Activated naive CD4-positive, alpha-beta T cell treated with anti-CD3 and anti-CD28 coated beads, Interleukin-2, amount 50 U/mL, for 72 hours (primary cell): Measurements from ENCODE around the gene CDKN1A. TPM values are rescaled to one million over a fixed set of nuclear protein-coding genes. Genes with fewer than 3 reads are reported as not detected.
"Not testable (repeated sequence)": the region's sequence is repeated elsewhere in the genome, so short reads cannot be mapped to it uniquely, and the experiment has no call there.

Experiments used
- ATAC-seq, 2 donors: fragments of 150-1000 bp; cut with Tn5 transposase; 2 replicates each; pipeline ENCODE4 v1.10.0; 2021; ENCODE audit warnings: mild to moderate bottlenecking in 2 of 2, moderate library complexity in 2 of 2
- DNase-seq, 2 donors: peaks; one replicate each; pipeline ENCODE4 v3.0.0; 2021 to 2022; ENCODE audit warnings: low spot score in 2 of 2
- H3K27ac Mint-ChIP-seq, 2 donors: one replicate each; pipeline ENCODE4 v1.8.0; 2022; ENCODE audit warnings: mild to moderate bottlenecking in 2 of 2, mixed read lengths in 2 of 2
- H3K36me3 Mint-ChIP-seq, 2 donors: one replicate each; pipeline ENCODE4 v1.8.0; 2022; ENCODE audit warnings: mixed read lengths in 2 of 2
- H3K9me3 Mint-ChIP-seq, 2 donors: one replicate each; pipeline ENCODE4 v1.8.0; 2022; ENCODE audit warnings: mixed read lengths in 2 of 2
- total RNA-seq, 2 donors: library from RNA; stranded (reverse); gene quantifications; one replicate each; pipeline ENCODE4 v1.2.3, GENCODE V29; 2022

Gene CDKN1A
- total RNA-seq, 2 donors from 2014 or later = 43.3 to 146 TPM

- no peak overlapping the region for H3K27ac Mint-ChIP-seq
- H3K36me3 Mint-ChIP-seq = no peaks in the 10 kb centered on the region
- no peak for DNase-seq
- H3K9me3 Mint-ChIP-seq = no peaks in the 10 kb centered on the region
- ATAC-seq = no peak
Observed at GRCh38 chr6:36650848-36651478, 27.6 kb upstream of the CDKN1A start.

GRCh38 chr6:36651659-36652379, 26.7 kb upstream of the CDKN1A start:
- ATAC-seq (no peak), DNase-seq (no peak)
- Mint-ChIP-seq H3K9me3 (no peaks in the 10 kb centered on the region), H3K27ac (no peak overlapping the region), H3K36me3 (no peaks in the 10 kb centered on the region)

- not testable (repeated sequence) for H3K36me3 Mint-ChIP-seq, H3K27ac Mint-ChIP-seq, ATAC-seq, H3K9me3 Mint-ChIP-seq, DNase-seq
Observed at GRCh38 chr6:36654469-36654868, 24.0 kb upstream of the CDKN1A start.

- H3K27ac Mint-ChIP-seq = no peak overlapping the region
- no peak for ATAC-seq
- no peak for DNase-seq
- no peaks in the 10 kb centered on the region for H3K36me3 Mint-ChIP-seq
- H3K9me3 Mint-ChIP-seq = no peaks in the 10 kb centered on the region
Observed at GRCh38 chr6:36655085-36655724, 23.3 kb upstream of the CDKN1A start.

GRCh38 chr6:36656441-36656840, 22.1 kb upstream of the CDKN1A start:
- ATAC-seq (no peak), DNase-seq (no peak)
- no peak overlapping the region for H3K27ac Mint-ChIP-seq
- no peaks in the 10 kb centered on the region for H3K9me3 Mint-ChIP-seq
- H3K36me3 Mint-ChIP-seq = no peaks in the 10 kb centered on the region

- Mint-ChIP-seq H3K36me3 (no peaks in the 10 kb centered on the region), H3K27ac (no peak overlapping the region), H3K9me3 (no peaks in the 10 kb centered on the region)
- ATAC-seq (no peak), DNase-seq (no peak)
Observed at GRCh38 chr6:36657271-36657670, 21.2 kb upstream of the CDKN1A start.

GRCh38 chr6:36657942-36658544, 20.5 kb upstream of the CDKN1A start:
- ATAC-seq = no peak
- Mint-ChIP-seq H3K36me3 (no peaks in the 10 kb centered on the region), H3K27ac (no peak overlapping the region), H3K9me3 (no peaks in the 10 kb centered on the region)
- DNase-seq = no peak

GRCh38 chr6:36659271-36659670, 19.2 kb upstream of the CDKN1A start:
- DNase-seq = no peak
- Mint-ChIP-seq H3K36me3 (no peaks in the 10 kb centered on the region), H3K9me3 (no peaks in the 10 kb centered on the region), H3K27ac (no peak overlapping the region)
- ATAC-seq = no peak

GRCh38 chr6:36660771-36661471, 17.6 kb upstream of the CDKN1A start:
- H3K36me3 Mint-ChIP-seq = no peaks in the 10 kb centered on the region
- no peaks in the 10 kb centered on the region for H3K9me3 Mint-ChIP-seq
- DNase-seq (no peak), ATAC-seq (peak in 1 of 2 donors; percentile 25)
- no peak overlapping the region for H3K27ac Mint-ChIP-seq

GRCh38 chr6:36662380-36662779, 16.1 kb upstream of the CDKN1A start:
- no peak for DNase-seq
- Mint-ChIP-seq H3K9me3 (no peaks in the 10 kb centered on the region), H3K27ac (no peak overlapping the region), H3K36me3 (no peaks in the 10 kb centered on the region)
- peak; percentile 18 to 27 for ATAC-seq

- no peaks in the 10 kb centered on the region for H3K9me3 Mint-ChIP-seq
- peak overlapping the region in 1 of 2 donors; percentile 2 for H3K27ac Mint-ChIP-seq
- peak in 1 of 2 donors; percentile 32 for ATAC-seq
- no peaks in the 10 kb centered on the region for H3K36me3 Mint-ChIP-seq
- no peak for DNase-seq
Observed at GRCh38 chr6:36662827-36663256, 15.7 kb upstream of the CDKN1A start.

- Mint-ChIP-seq H3K36me3 (no peaks in the 10 kb centered on the region), H3K9me3 (no peaks in the 10 kb centered on the region), H3K27ac (no peak overlapping the region)
- ATAC-seq = peak; percentile 43 to 48
- DNase-seq = no peak
Observed at GRCh38 chr6:36663504-36664446, 14.7 kb upstream of the CDKN1A start.

- ATAC-seq = no peak
- Mint-ChIP-seq H3K9me3 (no peaks in the 10 kb centered on the region), H3K27ac (no peak overlapping the region), H3K36me3 (no peaks in the 10 kb centered on the region)
- DNase-seq = no peak
Observed at GRCh38 chr6:36665180-36665579, 13.3 kb upstream of the CDKN1A start.

- no peak for DNase-seq
- Mint-ChIP-seq H3K27ac (no peak overlapping the region), H3K36me3 (no peaks in the 10 kb centered on the region), H3K9me3 (no peaks in the 10 kb centered on the region)
- no peak for ATAC-seq
Observed at GRCh38 chr6:36666287-36666686, 12.2 kb upstream of the CDKN1A start.

- H3K9me3 Mint-ChIP-seq = no peaks in the 10 kb centered on the region
- no peak for DNase-seq
- H3K27ac Mint-ChIP-seq = no peak overlapping the region
- no peak for ATAC-seq
- no peaks in the 10 kb centered on the region for H3K36me3 Mint-ChIP-seq
Observed at GRCh38 chr6:36666826-36667591, 11.5 kb upstream of the CDKN1A start.
